HepG2 (cell line): ENCODE measurements around the gene ORC2.

Experiments
- CTCF ChIP-seq: sonication (generic); formaldehyde crosslinking; IDR thresholded peaks from 2 replicates; pipeline ENCODE4 v1.5.0; 2020; ENCODE audit warnings: mild to moderate bottlenecking, missing genetic modification reagents, moderate library complexity
- DNMT1 ChIP-seq: sonication (generic); formaldehyde crosslinking; IDR thresholded peaks from 2 replicates; pipeline ENCODE4 v1.5.1; 2020; ENCODE audit warnings: mild to moderate bottlenecking, missing genetic modification reagents
- FOSL2 ChIP-seq: sonication (generic); formaldehyde crosslinking; IDR thresholded peaks from 2 replicates; pipeline ENCODE4 v1.4.0; 2020; ENCODE audit warnings: missing genetic modification reagents
- MEIS2 ChIP-seq: sonication (generic); formaldehyde crosslinking; IDR thresholded peaks from 2 replicates; pipeline ENCODE4 v1.9.0; 2021; ENCODE audit warnings: mild to moderate bottlenecking, missing genetic modification reagents
- NR2F2 ChIP-seq: IDR thresholded peaks from 2 replicates; pipeline ENCODE4 v1.6.1; 2012; ENCODE audit warnings: low read depth, inconsistent platforms, borderline replicate concordance
- RFX5 ChIP-seq: IDR thresholded peaks from 2 replicates; pipeline ENCODE4 v1.6.1; 2011; ENCODE audit warnings: low read depth, low read length, improper control_type of control experiment
- TSC22D2 ChIP-seq: sonication (generic); formaldehyde crosslinking; IDR thresholded peaks from 2 replicates; pipeline ENCODE4 v1.5.1; 2020; ENCODE audit warnings: missing genetic modification reagents, mild to moderate bottlenecking, borderline replicate concordance
- ZBTB37 ChIP-seq: sonication (generic); formaldehyde crosslinking; IDR thresholded peaks from 2 replicates; pipeline ENCODE4 v1.4.0; 2020; ENCODE audit warnings: mild to moderate bottlenecking, missing genetic modification reagents
- ZNF160 ChIP-seq: sonication (generic); formaldehyde crosslinking; IDR thresholded peaks from 2 replicates; pipeline ENCODE4 v1.8.0; 2022; ENCODE audit warnings: mild to moderate bottlenecking, inconsistent platforms, missing genetic modification reagents
- ZNF407 ChIP-seq: sonication (generic); formaldehyde crosslinking; IDR thresholded peaks from one replicate; pipeline ENCODE4 v1.5.1; 2020; ENCODE audit warnings: mild to moderate bottlenecking, missing genetic modification reagents; ENCODE audit errors: not compliant biosample characterization
- ZSCAN30 ChIP-seq: sonication (generic); formaldehyde crosslinking; IDR thresholded peaks from 2 replicates; pipeline ENCODE4 v1.5.0; 2020; ENCODE audit warnings: mild to moderate bottlenecking, missing genetic modification reagents
- TF ChIP-seq, protein P1 (sequence below): sonication (generic); formaldehyde crosslinking; IDR thresholded peaks from 2 replicates; pipeline ENCODE4 v1.8.0; 2022; ENCODE audit warnings: low read depth, missing genetic modification reagents
- TF ChIP-seq, protein P2 (sequence below): sonication (generic); formaldehyde crosslinking; conservative IDR thresholded peaks from 2 replicates; pipeline ENCODE4 v1.5.0; 2020; ENCODE audit warnings: missing genetic modification reagents

DNA sequence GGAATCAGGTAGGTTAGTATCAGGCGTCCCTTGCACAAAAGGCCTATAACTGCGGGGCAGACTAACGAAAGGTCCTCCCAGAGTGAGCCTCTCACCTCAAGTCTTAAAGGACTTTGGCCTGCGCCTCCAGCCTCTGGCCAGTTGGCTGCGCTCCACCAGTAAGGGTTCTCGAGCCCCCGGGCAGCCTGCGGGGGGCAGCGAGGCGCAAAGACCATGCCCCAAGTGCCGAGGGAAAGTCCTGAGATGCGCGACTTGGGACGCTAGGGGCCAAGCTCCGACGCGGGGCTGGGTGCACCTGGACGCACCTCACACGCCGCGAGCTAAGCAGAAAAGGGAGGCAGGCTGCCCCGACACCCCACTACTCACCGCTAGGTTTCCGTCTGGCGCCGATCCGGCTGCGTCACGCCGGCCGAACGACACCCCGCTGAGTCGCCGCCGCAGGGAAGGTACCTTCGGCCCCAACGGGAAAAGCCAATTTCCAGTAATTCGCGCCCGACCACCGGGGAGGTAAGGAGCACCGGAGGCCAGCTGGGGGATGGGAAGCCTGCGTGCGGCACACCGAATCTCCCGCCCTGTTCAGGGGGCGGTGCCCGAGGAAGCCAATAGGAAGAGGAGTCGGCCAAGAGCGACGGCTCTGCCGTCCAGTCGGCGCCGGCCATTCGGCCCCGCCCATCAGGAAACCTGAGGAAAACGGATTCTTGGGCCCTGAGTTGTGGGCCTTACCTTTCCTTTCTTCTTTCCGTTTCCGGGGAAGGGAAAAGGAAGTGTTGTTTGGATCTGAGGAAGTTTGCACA is at the start of gene ORC2:
- TF ChIP-seq ZNF407 (CRISPR knock-in tag), result peak; percentile 97
- TF ChIP-seq MEIS2, result peak; percentile 25; the same call in 1 of the 2 replicates
- peak; percentile 11; the same call in 1 of the 2 replicates for TF ChIP-seq FOSL2 (CRISPR knock-in tag)
- TF ChIP-seq CTCF, result peak; percentile 92
- TF ChIP-seq, protein P1, sequence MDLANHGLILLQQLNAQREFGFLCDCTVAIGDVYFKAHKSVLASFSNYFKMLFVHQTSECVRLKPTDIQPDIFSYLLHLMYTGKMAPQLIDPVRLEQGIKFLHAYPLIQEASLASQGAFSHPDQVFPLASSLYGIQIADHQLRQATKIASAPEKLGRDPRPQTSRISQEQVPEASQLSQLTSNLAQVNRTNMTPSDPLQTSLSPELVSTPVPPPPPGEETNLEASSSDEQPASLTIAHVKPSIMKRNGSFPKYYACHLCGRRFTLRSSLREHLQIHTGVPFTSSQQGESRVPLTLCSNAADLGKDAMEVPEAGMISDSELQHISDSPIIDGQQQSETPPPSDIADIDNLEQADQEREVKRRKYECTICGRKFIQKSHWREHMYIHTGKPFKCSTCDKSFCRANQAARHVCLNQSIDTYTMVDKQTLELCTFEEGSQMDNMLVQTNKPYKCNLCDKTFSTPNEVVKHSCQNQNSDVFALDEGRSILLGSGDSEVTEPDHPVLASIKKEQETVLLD (CRISPR knock-in tag), result peak; percentile 95
- TF ChIP-seq ZSCAN30 (CRISPR knock-in tag), result no peak
- TF ChIP-seq ZNF160, result peak; percentile 87; the same call in 1 of the 2 replicates
- no peak for TF ChIP-seq ZBTB37 (CRISPR knock-in tag)
- no peak; the same call in 1 of the 2 replicates for TF ChIP-seq TSC22D2
- TF ChIP-seq NR2F2, result no peak; the same call in 1 of the 2 replicates
- peak; percentile 30; the same call in 1 of the 2 replicates for TF ChIP-seq RFX5
- TF ChIP-seq DNMT1, result peak; percentile 95
- TF ChIP-seq, protein P2, sequence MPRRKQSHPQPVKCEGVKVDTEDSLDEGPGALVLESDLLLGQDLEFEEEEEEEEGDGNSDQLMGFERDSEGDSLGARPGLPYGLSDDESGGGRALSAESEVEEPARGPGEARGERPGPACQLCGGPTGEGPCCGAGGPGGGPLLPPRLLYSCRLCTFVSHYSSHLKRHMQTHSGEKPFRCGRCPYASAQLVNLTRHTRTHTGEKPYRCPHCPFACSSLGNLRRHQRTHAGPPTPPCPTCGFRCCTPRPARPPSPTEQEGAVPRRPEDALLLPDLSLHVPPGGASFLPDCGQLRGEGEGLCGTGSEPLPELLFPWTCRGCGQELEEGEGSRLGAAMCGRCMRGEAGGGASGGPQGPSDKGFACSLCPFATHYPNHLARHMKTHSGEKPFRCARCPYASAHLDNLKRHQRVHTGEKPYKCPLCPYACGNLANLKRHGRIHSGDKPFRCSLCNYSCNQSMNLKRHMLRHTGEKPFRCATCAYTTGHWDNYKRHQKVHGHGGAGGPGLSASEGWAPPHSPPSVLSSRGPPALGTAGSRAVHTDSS (CRISPR knock-in tag), result no peak
